Ovary (tissue), 3 donors: ENCODE measurements around the gene PRPF4.

Experiments used
- POLR2A ChIP-seq: fragments of 450-650 bp; IDR thresholded peaks from one replicate; pipeline ENCODE4 v1.6.1; 2017; ENCODE audit warnings: antibody characterized with exemption, mild to moderate bottlenecking, moderate library complexity
- TF ChIP-seq, protein P1 (sequence below), 3 donors: fragments of 450-650 bp in 2 of 3; fragments of 200-600 bp in 1 of 3; IDR thresholded peaks; one replicate each; pipeline versions ENCODE4 v1.5.1 to v1.8.0; 2016 to 2022; ENCODE audit warnings: antibody characterized with exemption in 3 of 3, mild to moderate bottlenecking in 1 of 3
- donor health status: DM: no; HTN: no; CAD: no.

DNA sequence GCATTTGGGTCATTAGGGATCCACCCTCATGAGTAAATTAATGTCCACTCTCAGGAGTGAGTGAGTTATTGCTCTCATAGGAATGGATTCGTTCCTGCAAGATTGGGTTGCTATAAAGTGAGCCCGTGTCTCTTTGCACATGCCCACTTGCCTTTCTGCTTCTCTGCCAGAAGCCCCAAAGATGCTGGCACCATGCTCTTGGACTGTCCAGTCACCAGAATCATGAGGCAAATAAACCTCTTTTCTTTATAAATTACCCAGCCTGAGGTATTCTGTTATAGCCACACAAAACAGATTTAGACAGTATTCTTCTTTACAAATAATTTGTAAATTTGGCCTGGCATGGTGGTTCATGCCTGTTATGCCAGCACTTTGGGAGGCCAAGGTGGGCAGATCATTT, 24.7 kb upstream of the PRPF4 start:
- TF ChIP-seq, protein P1, sequence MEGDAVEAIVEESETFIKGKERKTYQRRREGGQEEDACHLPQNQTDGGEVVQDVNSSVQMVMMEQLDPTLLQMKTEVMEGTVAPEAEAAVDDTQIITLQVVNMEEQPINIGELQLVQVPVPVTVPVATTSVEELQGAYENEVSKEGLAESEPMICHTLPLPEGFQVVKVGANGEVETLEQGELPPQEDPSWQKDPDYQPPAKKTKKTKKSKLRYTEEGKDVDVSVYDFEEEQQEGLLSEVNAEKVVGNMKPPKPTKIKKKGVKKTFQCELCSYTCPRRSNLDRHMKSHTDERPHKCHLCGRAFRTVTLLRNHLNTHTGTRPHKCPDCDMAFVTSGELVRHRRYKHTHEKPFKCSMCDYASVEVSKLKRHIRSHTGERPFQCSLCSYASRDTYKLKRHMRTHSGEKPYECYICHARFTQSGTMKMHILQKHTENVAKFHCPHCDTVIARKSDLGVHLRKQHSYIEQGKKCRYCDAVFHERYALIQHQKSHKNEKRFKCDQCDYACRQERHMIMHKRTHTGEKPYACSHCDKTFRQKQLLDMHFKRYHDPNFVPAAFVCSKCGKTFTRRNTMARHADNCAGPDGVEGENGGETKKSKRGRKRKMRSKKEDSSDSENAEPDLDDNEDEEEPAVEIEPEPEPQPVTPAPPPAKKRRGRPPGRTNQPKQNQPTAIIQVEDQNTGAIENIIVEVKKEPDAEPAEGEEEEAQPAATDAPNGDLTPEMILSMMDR (IDR thresholded peaks at IDR 0.05), result no peak
- TF ChIP-seq POLR2A, result no peak
